Lower leg skin (tissue), 3 donors: Measurements from ENCODE around the gene FKBP14.

Experiments
- POLR2A ChIP-seq, 2 donors: fragments of 450-650 bp; IDR thresholded peaks; one replicate each; pipeline ENCODE4 v1.6.1; 2016 to 2017; ENCODE audit warnings: antibody characterized with exemption in 2 of 2, mild to moderate bottlenecking in 1 of 2, moderate library complexity in 1 of 2
- TF ChIP-seq, protein P1 (sequence below), 3 donors: fragments of 450-650 bp; IDR thresholded peaks; one replicate each; pipeline ENCODE4 v1.5.1; 2016; ENCODE audit warnings: antibody characterized with exemption in 3 of 3, mild to moderate bottlenecking in 3 of 3, moderate library complexity in 2 of 3

DNA sequence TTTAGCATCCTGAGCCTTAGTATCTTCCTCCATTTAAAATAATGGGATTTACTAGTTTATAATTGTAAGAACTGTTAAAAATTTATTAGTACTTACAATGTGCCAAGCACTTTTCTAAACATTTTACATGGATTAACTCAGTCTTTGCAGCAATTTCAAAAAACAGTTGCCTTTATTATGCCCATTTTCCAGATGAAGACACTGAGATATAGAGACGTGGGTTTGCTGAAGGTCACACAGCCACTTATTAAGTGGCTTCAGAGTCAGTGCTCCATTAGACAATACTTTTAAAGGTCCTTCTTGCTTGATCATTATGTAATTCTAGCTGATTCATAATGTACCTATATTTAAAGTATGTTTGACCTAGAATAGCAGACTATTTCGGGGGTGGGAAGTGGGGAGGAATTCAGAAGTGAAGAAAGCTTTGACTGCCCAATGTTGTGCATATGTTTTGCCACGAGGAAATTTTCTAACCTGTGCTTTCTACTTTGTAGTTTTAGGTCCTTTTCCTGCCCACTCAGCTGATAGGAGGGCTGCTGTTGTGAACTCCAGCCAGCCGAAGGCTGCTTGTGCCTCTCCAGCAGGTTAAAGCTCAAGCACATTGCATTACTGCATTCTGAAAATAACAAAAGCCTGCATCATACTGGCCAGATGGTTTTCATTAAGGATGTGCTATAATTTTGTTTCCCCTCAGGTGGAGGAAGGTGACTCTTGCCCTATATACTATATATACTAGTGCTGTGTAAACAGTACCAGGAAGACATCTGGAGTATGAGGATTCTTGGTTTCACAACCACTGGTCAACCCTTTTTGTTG is 6.0 kb upstream of the FKBP14 start:
- TF ChIP-seq, protein P1, sequence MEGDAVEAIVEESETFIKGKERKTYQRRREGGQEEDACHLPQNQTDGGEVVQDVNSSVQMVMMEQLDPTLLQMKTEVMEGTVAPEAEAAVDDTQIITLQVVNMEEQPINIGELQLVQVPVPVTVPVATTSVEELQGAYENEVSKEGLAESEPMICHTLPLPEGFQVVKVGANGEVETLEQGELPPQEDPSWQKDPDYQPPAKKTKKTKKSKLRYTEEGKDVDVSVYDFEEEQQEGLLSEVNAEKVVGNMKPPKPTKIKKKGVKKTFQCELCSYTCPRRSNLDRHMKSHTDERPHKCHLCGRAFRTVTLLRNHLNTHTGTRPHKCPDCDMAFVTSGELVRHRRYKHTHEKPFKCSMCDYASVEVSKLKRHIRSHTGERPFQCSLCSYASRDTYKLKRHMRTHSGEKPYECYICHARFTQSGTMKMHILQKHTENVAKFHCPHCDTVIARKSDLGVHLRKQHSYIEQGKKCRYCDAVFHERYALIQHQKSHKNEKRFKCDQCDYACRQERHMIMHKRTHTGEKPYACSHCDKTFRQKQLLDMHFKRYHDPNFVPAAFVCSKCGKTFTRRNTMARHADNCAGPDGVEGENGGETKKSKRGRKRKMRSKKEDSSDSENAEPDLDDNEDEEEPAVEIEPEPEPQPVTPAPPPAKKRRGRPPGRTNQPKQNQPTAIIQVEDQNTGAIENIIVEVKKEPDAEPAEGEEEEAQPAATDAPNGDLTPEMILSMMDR (IDR thresholded peaks at IDR 0.05) = no peak
- no peak for TF ChIP-seq POLR2A (IDR thresholded peaks at IDR 0.05)
